H9 (cell line): ENCODE measurements around the gene KCTD5. TPM values are rescaled to one million over a fixed set of nuclear protein-coding genes. Genes with fewer than 3 reads are reported as not detected.

Experiments
- DNase-seq: peaks from one replicate; pipeline ENCODE4 v3.0.0-alpha.2; 2017
- H2AFZ ChIP-seq: one replicate; pipeline ENCODE4 v1.6.1; 2013; ENCODE audit warnings: mild to moderate bottlenecking, low read length, control low read depth, moderate library complexity
- H2AK5ac ChIP-seq: 2 replicates; pipeline ENCODE4 v1.6.1; 2013; ENCODE audit warnings: low read length, control low read depth, mixed read lengths; ENCODE audit not compliant: insufficient read length
- H2BK120ac ChIP-seq: one replicate; pipeline ENCODE4 v1.6.1; 2013; ENCODE audit warnings: low read depth, mild to moderate bottlenecking, low read length, control low read depth, inconsistent platforms; ENCODE audit not compliant: poor library complexity, severe bottlenecking
- H2BK12ac ChIP-seq: 2 replicates; pipeline ENCODE4 v1.6.1; 2013; ENCODE audit warnings: low read length, control low read depth, mixed read lengths, low read depth; ENCODE audit not compliant: insufficient read length
- H2BK15ac ChIP-seq: 2 replicates; pipeline ENCODE4 v1.6.1; 2013; ENCODE audit warnings: low read depth, low read length, control low read depth
- H2BK20ac ChIP-seq: one replicate; pipeline ENCODE4 v1.6.1; 2013; ENCODE audit warnings: low read depth, mild to moderate bottlenecking, low read length, control low read depth, inconsistent platforms; ENCODE audit not compliant: poor library complexity, severe bottlenecking
- H2BK5ac ChIP-seq: 2 replicates; pipeline ENCODE4 v1.6.1; 2013; ENCODE audit warnings: low read length, control low read depth, mixed read lengths; ENCODE audit not compliant: insufficient read length
- H3K14ac ChIP-seq: 2 replicates; pipeline ENCODE4 v1.6.1; 2013; ENCODE audit warnings: low read length, control low read depth; ENCODE audit not compliant: insufficient read depth
- H3K18ac ChIP-seq: 2 replicates; pipeline ENCODE4 v1.6.1; 2013; ENCODE audit warnings: low read depth, mild to moderate bottlenecking, mixed read lengths, low read length, control low read depth; ENCODE audit not compliant: insufficient read length
- H3K23ac ChIP-seq: 2 replicates; pipeline ENCODE4 v1.6.1; 2013; ENCODE audit warnings: low read length, control low read depth, mixed read lengths, low read depth; ENCODE audit not compliant: insufficient read length
- H3K23me2 ChIP-seq: 2 replicates; pipeline ENCODE4 v1.6.1; 2013; ENCODE audit warnings: low read depth, mild to moderate bottlenecking, mixed read lengths, low read length, control low read depth; ENCODE audit not compliant: insufficient read length, poor library complexity, severe bottlenecking
- H3K27ac ChIP-seq: 2 replicates; pipeline ENCODE4 v1.5.1; 2013; ENCODE audit warnings: low read length, control low read depth, mixed read lengths, low read depth; ENCODE audit not compliant: insufficient read length
- H3K27me3 ChIP-seq: 2 replicates; pipeline ENCODE4 v1.6.1; 2013; ENCODE audit warnings: low read length, control low read depth, inconsistent platforms; ENCODE audit not compliant: insufficient read depth
- H3K4ac ChIP-seq: 2 replicates; pipeline ENCODE4 v1.6.1; 2013; ENCODE audit warnings: low read depth, mild to moderate bottlenecking, control low read depth, inconsistent platforms, low read length, moderate library complexity
- H3K4me1 ChIP-seq: 2 replicates; pipeline ENCODE4 v1.6.1; 2013; ENCODE audit warnings: low read length, control low read depth, inconsistent platforms; ENCODE audit not compliant: insufficient read depth
- H3K4me2 ChIP-seq: 2 replicates; pipeline ENCODE4 v1.6.1; 2013; ENCODE audit warnings: low read length, control low read depth, mixed read lengths; ENCODE audit not compliant: insufficient read length, insufficient read depth
- H3K56ac ChIP-seq: 2 replicates; pipeline ENCODE4 v1.6.1; 2013; ENCODE audit warnings: low read depth, mild to moderate bottlenecking, mixed read lengths, low read length, control low read depth; ENCODE audit not compliant: insufficient read length
- H3K79me1 ChIP-seq: 2 replicates; pipeline ENCODE4 v1.6.1; 2013; ENCODE audit warnings: low read depth, mild to moderate bottlenecking, moderate library complexity, low read length, control low read depth, inconsistent platforms; ENCODE audit not compliant: insufficient read depth, poor library complexity, severe bottlenecking
- H3K79me2 ChIP-seq: 2 replicates; pipeline ENCODE4 v1.6.1; 2013; ENCODE audit warnings: low read length, control low read depth, inconsistent platforms; ENCODE audit not compliant: insufficient read depth
- H3K9ac ChIP-seq: 2 replicates; pipeline ENCODE4 v1.6.1; 2013; ENCODE audit warnings: low read length, control low read depth, mixed read lengths; ENCODE audit not compliant: insufficient read length; ENCODE audit errors: extremely low read depth
- H3K9me3 ChIP-seq: one replicate; pipeline ENCODE4 v1.6.1; 2013; ENCODE audit warnings: low read depth, low read length, inconsistent platforms; ENCODE audit not compliant: control insufficient read depth
- H3T11ph ChIP-seq: one replicate; pipeline ENCODE4 v1.6.1; 2013; ENCODE audit warnings: mild to moderate bottlenecking, low read length, control low read depth, inconsistent platforms
- H4K20me1 ChIP-seq: one replicate; pipeline ENCODE4 v1.6.1; 2013; ENCODE audit not compliant: control insufficient read depth, insufficient read length, insufficient read depth
- H4K5ac ChIP-seq: 2 replicates; pipeline ENCODE4 v1.6.1; 2013; ENCODE audit warnings: low read depth, mild to moderate bottlenecking, mixed read lengths, low read length, control low read depth; ENCODE audit not compliant: insufficient read length
- H4K8ac ChIP-seq: replicated peaks from 2 replicates; pipeline ENCODE4 v1.6.1; 2013; ENCODE audit warnings: low read length, control low read depth, mixed read lengths, low read depth; ENCODE audit not compliant: insufficient read length
- H4K91ac ChIP-seq: 2 replicates; pipeline ENCODE4 v1.6.1; 2013; ENCODE audit warnings: low read depth, mild to moderate bottlenecking, moderate library complexity, mixed read lengths, low read length, control low read depth; ENCODE audit not compliant: insufficient read length
- H3K27ac Mint-ChIP-seq, 3 experiments: 2 replicates in 2 of 3; 3 replicates in 1 of 3; pipeline ENCODE4 v1.8.0; 2020 to 2021; ENCODE audit warnings: mixed read lengths in 3 of 3, mild to moderate bottlenecking in 1 of 3, moderate library complexity in 1 of 3
- H3K27me3 Mint-ChIP-seq: 2 replicates; pipeline ENCODE4 v1.8.0; 2021; ENCODE audit warnings: low read depth, mild to moderate bottlenecking, moderate library complexity, mixed read lengths
- H3K36me3 Mint-ChIP-seq, 3 experiments: 2 replicates in 2 of 3; 3 replicates in 1 of 3; pipeline ENCODE4 v1.8.0; 2020 to 2021; ENCODE audit warnings: low read depth in 3 of 3, mixed read lengths in 3 of 3; ENCODE audit not compliant: insufficient read depth in 1 of 3
- H3K4me1 Mint-ChIP-seq, 2 experiments: 2 replicates each; pipeline ENCODE4 v1.8.0; 2020; ENCODE audit warnings: mixed read lengths in 2 of 2
- H3K4me3 Mint-ChIP-seq, 2 experiments: 2 replicates in 1 of 2; 3 replicates in 1 of 2; pipeline ENCODE4 v1.8.0; 2020 to 2021; ENCODE audit warnings: mild to moderate bottlenecking in 2 of 2, mixed read lengths in 2 of 2, moderate library complexity in 1 of 2
- H3K9me3 Mint-ChIP-seq, 2 experiments: 2 replicates in 1 of 2; 3 replicates in 1 of 2; pipeline ENCODE4 v1.8.0; 2020; ENCODE audit warnings: mild to moderate bottlenecking in 2 of 2, mixed read lengths in 2 of 2, moderate library complexity in 1 of 2
- CTCF ChIP-seq: fragments of 200-600 bp; sonication (generic); conservative IDR thresholded peaks from 3 replicates; pipeline ENCODE4 v1.8.0; 2021; ENCODE audit warnings: antibody characterized with exemption, mild to moderate bottlenecking
- WGBS: extraction: QIAGEN DNeasy Blood & Tissue Kit; methylation state at CpG from one replicate; pipeline ENCODE4 v1.1.7; 2013; ENCODE audit warnings: missing lambda C conversion rate, low lambda C conversion rate, mixed read lengths; ENCODE audit not compliant: insufficient read length; ENCODE audit errors: extremely low coverage; 5-methylcytosine and 5-hydroxymethylcytosine counted together
- total RNA-seq: library from RNA; stranded (reverse); gene quantifications from 2 replicates; pipeline ENCODE4 v1.2.1, GENCODE V29; 2021

Gene KCTD5
- total RNA-seq, 1 experiment from 2014 or later = 39.9 TPM

DNA sequence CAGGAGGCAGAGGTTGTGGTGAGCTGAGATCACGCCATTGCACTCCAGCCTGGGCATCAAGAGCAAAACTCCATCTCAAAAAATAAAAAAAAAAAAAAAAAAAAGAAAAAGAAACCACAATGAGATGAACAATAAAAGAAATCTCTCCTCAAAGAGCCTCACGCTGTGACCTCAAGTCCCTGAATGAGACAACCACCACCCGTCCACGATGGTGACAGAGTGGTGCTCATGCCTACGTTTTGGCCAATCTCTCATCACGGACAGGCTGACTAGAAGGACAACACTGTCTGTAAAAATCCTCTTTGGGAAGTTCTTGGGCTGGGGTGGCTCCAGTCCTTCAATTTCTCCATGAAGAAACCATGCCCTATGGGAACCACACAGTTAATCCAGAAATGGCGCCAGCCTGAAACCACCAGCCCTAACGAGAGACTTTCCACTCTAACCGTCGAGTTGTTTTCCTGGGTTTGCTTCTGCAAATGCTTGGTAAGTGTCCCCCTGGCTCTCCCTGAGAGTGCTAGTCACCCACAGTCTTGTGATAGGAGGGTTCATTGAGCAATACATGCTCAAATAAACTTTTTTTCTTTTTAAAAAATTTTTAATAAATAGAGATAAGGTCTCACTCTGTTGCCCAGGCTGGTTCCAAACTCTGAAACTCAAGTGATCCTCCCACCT is 52.7 kb downstream of the KCTD5 start:
- H3K4me1 ChIP-seq = no peaks in the 10 kb centered on the region
- H3K18ac ChIP-seq = no peak overlapping the region
- H3K27me3 ChIP-seq = no peaks in the 10 kb centered on the region
- no peaks in the 10 kb centered on the region; the same call in 1 of the 2 replicates for H3K27me3 Mint-ChIP-seq
- no peak overlapping the region for H3K4ac ChIP-seq
- no peaks in the 10 kb centered on the region for H3K79me2 ChIP-seq
- no peak overlapping the region for H3K23ac ChIP-seq
- no peak overlapping the region for H3K4me2 ChIP-seq
- no peak overlapping the region for H2AK5ac ChIP-seq
- no peak overlapping the region for H2AFZ ChIP-seq
- no peak overlapping the region for H3K14ac ChIP-seq
- H3K79me1 ChIP-seq = no peaks in the 10 kb centered on the region
- H3K27ac Mint-ChIP-seq = no peak overlapping the region
- H3K9ac ChIP-seq = no peak overlapping the region
- no peak overlapping the region for H3K27ac ChIP-seq
- H4K91ac ChIP-seq = no peak overlapping the region
- no peaks in the 10 kb centered on the region for H3K9me3 ChIP-seq
- H4K5ac ChIP-seq = no peak overlapping the region
- peak overlapping the region; percentile 26 for H2BK5ac ChIP-seq
- no peak overlapping the region for H3K56ac ChIP-seq
- no peak overlapping the region for H3K4me3 Mint-ChIP-seq
- no peaks in the 10 kb centered on the region for H3K23me2 ChIP-seq
- no peak overlapping the region for H3T11ph ChIP-seq
- H3K4me1 Mint-ChIP-seq = peaks cover 4 to 16% of the 10 kb centered on the region in 2 experiments; a peak in 2 of 4 replicates
- TF ChIP-seq CTCF = no peak
- no peak overlapping the region for H2BK20ac ChIP-seq
- no peaks in the 10 kb centered on the region for H3K9me3 Mint-ChIP-seq
- H2BK120ac ChIP-seq = no peak overlapping the region
- no peaks in the 10 kb centered on the region for H4K20me1 ChIP-seq
- no CpG with 5 or more reads among the region's 10 CpGs for WGBS
- H2BK15ac ChIP-seq = no peak overlapping the region
- no peaks in the 10 kb centered on the region for H3K36me3 Mint-ChIP-seq
- DNase-seq = no peak
- no peak overlapping the region for H2BK12ac ChIP-seq
- H4K8ac ChIP-seq = no peak overlapping the region
